DOHH2 (cell line): Measurements from ENCODE around the gene SPATC1L.

Source experiments
- CTCF ChIP-seq: fragments of 200-600 bp; sonication (generic); IDR thresholded peaks from one replicate; pipeline ENCODE4 v1.5.1; 2014; ENCODE audit warnings: antibody characterized with exemption, mild to moderate bottlenecking, low read depth, low read length; ENCODE audit not compliant: poor library complexity, severe bottlenecking
- EZH2phosphoT487 ChIP-seq: fragments of 200-600 bp; sonication (generic); IDR thresholded peaks from 2 replicates; pipeline ENCODE4 v1.6.1; 2017; ENCODE audit warnings: borderline replicate concordance, mild to moderate bottlenecking, antibody characterized with exemption, low read length, moderate library complexity, mixed read lengths

GRCh38 chr21:46128106-46128932 is 55.9 kb downstream of the SPATC1L start:
- TF ChIP-seq CTCF = no peak
- no peak for TF ChIP-seq EZH2phosphoT487
